NT2/D1 (cell line): ENCODE measurements around the gene CD300C.
A peak's percentile ranks its signal among the peaks of the same experiment; 100 is the strongest.
"Not testable (repeated sequence)": the region's sequence is repeated elsewhere in the genome, so short reads cannot be mapped to it uniquely, and the experiment has no call there.

ENCODE experiments used
- DNase-seq: peaks from one replicate; pipeline ENCODE4 v3.0.0-alpha.2; 2011; ENCODE audit warnings: low read depth, low spot score
- H3K27me3 ChIP-seq: 2 replicates; pipeline ENCODE4 v1.6.0; 2011; ENCODE audit warnings: mild to moderate bottlenecking; ENCODE audit not compliant: insufficient read length, insufficient read depth
- H3K36me3 ChIP-seq: 2 replicates; pipeline ENCODE4 v1.6.1; 2011; ENCODE audit warnings: mild to moderate bottlenecking, low read length, mixed read lengths; ENCODE audit not compliant: insufficient read depth, insufficient read length
- H3K4me1 ChIP-seq: 2 replicates; pipeline ENCODE4 v1.5.1; 2011; ENCODE audit not compliant: insufficient read depth, insufficient read length
- H3K4me3 ChIP-seq: 2 replicates; pipeline ENCODE4 v1.5.1; 2011; ENCODE audit warnings: low read depth; ENCODE audit not compliant: insufficient read length
- H3K9ac ChIP-seq: 2 replicates; pipeline ENCODE4 v1.6.0; 2011; ENCODE audit warnings: low read depth; ENCODE audit not compliant: insufficient read length
- H3K9me3 ChIP-seq: 2 replicates; pipeline ENCODE4 v1.5.1; 2011; ENCODE audit warnings: mild to moderate bottlenecking, low read length; ENCODE audit not compliant: insufficient read depth
- SUZ12 ChIP-seq: IDR thresholded peaks from 2 replicates; pipeline ENCODE4 v1.6.1; 2011; ENCODE audit not compliant: insufficient read length, insufficient read depth; ENCODE audit errors: extremely low read depth
- YY1 ChIP-seq: IDR thresholded peaks from 2 replicates; pipeline ENCODE4 v1.6.1; 2011; ENCODE audit not compliant: insufficient read length, insufficient read depth
- ZNF274 ChIP-seq: IDR thresholded peaks from 2 replicates; pipeline ENCODE4 v1.6.1; 2011; ENCODE audit warnings: mild to moderate bottlenecking, low read depth, low read length

The CD300C gene

GRCh38 chr17:74561586-74561985 is 15.7 kb upstream of the CD300C start:
- peaks cover 1% of the 10 kb centered on the region; the same call in 1 of the 2 replicates for H3K9me3 ChIP-seq
- no peaks in the 10 kb centered on the region for H3K36me3 ChIP-seq
- no peak for DNase-seq
- no peak overlapping the region for H3K4me3 ChIP-seq
- peaks cover 34% of the 10 kb centered on the region for H3K27me3 ChIP-seq
- H3K9ac ChIP-seq = no peak overlapping the region
- no peak for TF ChIP-seq ZNF274
- TF ChIP-seq YY1 = no peak
- TF ChIP-seq SUZ12 = no peak
- H3K4me1 ChIP-seq = peaks cover 3% of the 10 kb centered on the region

DNA sequence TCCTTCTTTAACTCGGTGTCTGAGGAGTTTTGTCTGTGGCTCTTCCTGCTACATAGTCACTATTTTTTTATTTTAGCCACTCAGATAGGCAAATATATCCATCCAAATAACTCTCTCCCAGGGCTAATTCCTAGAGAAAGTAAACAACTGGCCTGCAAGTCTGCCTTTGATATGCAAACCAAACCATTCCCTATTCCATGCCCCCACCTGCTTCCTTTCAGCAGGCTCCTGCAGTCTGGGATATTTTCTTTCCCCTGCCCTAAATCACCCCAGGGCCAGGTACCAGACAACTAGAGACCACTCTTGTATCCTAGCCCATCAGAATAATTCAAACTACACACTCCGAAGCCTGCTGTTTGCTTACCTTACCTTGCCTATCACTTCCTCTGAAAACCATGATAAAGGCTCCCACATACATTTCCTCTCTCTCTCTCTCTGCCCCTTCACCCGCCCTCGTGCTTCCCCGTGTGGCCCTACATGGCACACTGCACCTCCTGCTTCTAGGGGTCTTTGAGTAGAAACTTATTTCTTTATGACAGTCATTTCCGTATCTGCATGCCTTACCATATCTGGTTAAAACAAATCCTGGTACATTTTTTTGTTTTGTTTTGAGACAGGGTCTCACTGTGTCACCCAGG is 13.1 kb upstream of the CD300C start:
- Histone ChIP-seq H3K27me3 (peaks cover 42% of the 10 kb centered on the region), H3K4me1 (peaks cover 3% of the 10 kb centered on the region), H3K9ac (no peak overlapping the region), H3K4me3 (no peak overlapping the region), H3K36me3 (no peaks in the 10 kb centered on the region), H3K9me3 (peaks cover 8% of the 10 kb centered on the region; the same call in 1 of the 2 replicates)
- TF ChIP-seq YY1 (no peak), ZNF274 (no peak), SUZ12 (no peak)
- DNase-seq = peak; percentile 25

DNA sequence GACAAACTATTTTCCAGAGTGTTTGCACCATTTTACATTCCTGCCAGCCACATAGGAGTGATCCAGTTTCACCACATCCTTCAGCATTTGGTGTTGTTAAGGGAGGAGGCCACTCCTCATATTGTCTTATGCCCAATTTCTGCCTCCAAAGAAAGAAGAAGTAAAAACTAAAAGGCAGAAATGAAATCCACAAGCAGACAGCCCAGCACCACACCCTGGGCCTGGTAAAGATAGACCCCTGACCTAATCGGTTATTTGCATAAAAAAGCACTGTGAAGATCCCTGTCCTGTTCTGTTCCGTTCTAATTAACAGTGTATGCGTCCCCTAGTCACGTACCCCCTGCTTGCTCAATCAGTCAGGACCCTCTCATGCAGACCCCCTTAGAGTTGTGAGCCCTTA is 12.5 kb upstream of the CD300C start:
- DNase-seq, H3K9me3 ChIP-seq, H3K4me3 ChIP-seq, H3K9ac ChIP-seq, H3K4me1 ChIP-seq, H3K36me3 ChIP-seq: not testable (repeated sequence)
- peaks cover 39% of the 10 kb centered on the region for H3K27me3 ChIP-seq

DNA sequence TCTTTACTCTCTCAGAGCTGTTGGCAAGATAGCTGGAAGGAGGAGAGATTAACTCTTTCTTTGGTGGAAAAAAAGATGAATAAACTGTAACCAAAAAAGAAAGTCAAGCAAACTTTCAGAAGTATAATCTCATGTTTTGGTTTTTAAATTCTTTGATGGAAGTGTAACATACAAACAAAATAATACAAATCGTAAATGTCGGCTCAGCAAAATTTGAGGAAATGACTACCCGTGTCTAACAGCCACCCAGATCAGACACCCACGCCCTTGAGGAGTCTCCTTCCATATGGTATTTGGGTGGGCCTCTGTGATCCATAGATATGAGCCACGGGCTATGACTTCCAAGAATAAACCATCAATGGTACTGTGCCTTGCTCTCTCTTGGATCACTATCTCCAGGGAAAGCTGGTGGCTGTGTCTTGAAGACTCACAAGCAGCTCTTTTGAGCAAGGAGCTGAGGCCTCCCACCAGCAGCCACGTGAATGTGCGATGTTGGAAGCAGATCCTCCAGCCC is 9.6 kb upstream of the CD300C start:
- H3K4me1 ChIP-seq = peaks cover 3% of the 10 kb centered on the region
- H3K9me3 ChIP-seq = peaks cover 8% of the 10 kb centered on the region; the same call in 1 of the 2 replicates
- H3K9ac ChIP-seq = no peak overlapping the region
- no peak for TF ChIP-seq YY1
- TF ChIP-seq SUZ12 = no peak
- TF ChIP-seq ZNF274 = no peak
- no peak for DNase-seq
- H3K27me3 ChIP-seq = peaks cover 26% of the 10 kb centered on the region
- H3K4me3 ChIP-seq = no peak overlapping the region
- H3K36me3 ChIP-seq = no peaks in the 10 kb centered on the region

DNA sequence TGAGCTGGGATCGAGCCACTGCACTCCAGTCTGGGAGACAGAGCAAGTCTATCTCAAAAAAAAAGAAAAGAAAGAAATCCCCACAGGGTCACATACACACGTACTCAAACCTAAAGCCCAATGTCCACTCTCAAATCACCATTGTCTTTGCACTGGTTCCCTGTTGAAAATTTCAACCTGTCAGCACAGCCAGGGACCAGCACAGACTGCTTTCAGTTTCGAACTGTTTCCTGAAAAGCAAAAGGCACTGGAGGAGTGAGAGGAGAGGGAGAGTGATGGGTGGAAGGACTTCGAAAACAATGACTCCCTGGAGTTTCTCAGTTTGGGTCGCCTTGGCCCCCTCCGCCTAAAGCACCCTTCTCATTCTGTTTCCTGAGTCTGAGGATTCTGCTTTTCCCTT is 9.0 kb upstream of the CD300C start:
- no peak for TF ChIP-seq ZNF274
- no peak for TF ChIP-seq YY1
- no peak for TF ChIP-seq SUZ12
- H3K4me3 ChIP-seq = no peak overlapping the region
- H3K36me3 ChIP-seq = no peaks in the 10 kb centered on the region
- peaks cover 3% of the 10 kb centered on the region for H3K4me1 ChIP-seq
- peaks cover 26% of the 10 kb centered on the region for H3K27me3 ChIP-seq
- no peak overlapping the region for H3K9ac ChIP-seq
- H3K9me3 ChIP-seq = peaks cover 8% of the 10 kb centered on the region; the same call in 1 of the 2 replicates
- DNase-seq = no peak

DNA sequence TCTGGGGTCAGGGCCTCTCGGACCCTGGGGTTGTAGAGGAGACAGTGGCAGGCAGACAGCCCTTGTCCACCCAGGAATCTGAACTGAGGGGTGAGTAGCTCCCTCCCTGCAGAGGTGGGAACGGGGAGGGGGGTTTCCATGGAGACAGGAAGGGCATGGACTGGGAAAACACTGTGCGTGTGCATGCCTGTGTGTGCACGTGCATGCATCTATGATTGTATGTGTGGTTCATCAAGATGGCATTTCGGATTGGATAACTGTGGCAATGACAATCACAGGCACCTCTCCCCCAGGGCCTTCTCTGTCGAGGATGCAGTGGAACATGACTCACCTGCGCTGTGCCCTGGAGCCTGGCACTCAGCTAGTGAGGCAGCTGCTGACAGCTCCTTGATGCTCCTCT is 6.1 kb upstream of the CD300C start:
- no peaks in the 10 kb centered on the region for H3K4me1 ChIP-seq
- no peak overlapping the region for H3K9ac ChIP-seq
- no peak for DNase-seq
- H3K36me3 ChIP-seq = no peaks in the 10 kb centered on the region
- no peak overlapping the region for H3K4me3 ChIP-seq
- H3K27me3 ChIP-seq = peaks cover 25% of the 10 kb centered on the region
- H3K9me3 ChIP-seq = peaks cover 8% of the 10 kb centered on the region; the same call in 1 of the 2 replicates
- TF ChIP-seq YY1 (no peak), SUZ12 (no peak), ZNF274 (no peak)

DNA sequence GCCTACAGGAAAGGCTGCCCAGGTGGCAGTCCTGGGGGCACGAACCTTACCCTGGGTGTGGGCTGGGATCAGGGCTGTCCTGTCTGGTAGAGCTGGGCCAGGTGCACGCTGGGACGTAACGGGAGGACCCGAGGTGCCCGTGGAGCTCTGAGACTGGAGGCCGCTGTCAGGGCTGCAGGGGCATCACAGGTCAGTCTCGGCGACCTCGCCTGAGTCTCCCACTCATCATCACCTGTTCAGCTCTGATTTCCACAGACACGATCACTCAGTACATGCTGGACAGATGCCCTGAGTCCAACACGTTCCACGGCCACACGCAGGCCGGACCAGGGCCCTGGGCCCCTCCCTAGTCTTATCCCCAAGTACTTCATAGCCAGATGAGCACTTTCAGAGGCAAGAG is 4.7 kb upstream of the CD300C start:
- H3K4me1 ChIP-seq = no peaks in the 10 kb centered on the region
- no peak overlapping the region for H3K4me3 ChIP-seq
- DNase-seq = no peak
- H3K27me3 ChIP-seq = peaks cover 15% of the 10 kb centered on the region
- no peaks in the 10 kb centered on the region for H3K36me3 ChIP-seq
- TF ChIP-seq SUZ12 = no peak
- TF ChIP-seq ZNF274 = no peak
- TF ChIP-seq YY1 = no peak
- no peak overlapping the region for H3K9ac ChIP-seq
- H3K9me3 ChIP-seq = no peaks in the 10 kb centered on the region
